ENCODE data around the gene NR1H3.

- TF ChIP-seq, protein P1, sequence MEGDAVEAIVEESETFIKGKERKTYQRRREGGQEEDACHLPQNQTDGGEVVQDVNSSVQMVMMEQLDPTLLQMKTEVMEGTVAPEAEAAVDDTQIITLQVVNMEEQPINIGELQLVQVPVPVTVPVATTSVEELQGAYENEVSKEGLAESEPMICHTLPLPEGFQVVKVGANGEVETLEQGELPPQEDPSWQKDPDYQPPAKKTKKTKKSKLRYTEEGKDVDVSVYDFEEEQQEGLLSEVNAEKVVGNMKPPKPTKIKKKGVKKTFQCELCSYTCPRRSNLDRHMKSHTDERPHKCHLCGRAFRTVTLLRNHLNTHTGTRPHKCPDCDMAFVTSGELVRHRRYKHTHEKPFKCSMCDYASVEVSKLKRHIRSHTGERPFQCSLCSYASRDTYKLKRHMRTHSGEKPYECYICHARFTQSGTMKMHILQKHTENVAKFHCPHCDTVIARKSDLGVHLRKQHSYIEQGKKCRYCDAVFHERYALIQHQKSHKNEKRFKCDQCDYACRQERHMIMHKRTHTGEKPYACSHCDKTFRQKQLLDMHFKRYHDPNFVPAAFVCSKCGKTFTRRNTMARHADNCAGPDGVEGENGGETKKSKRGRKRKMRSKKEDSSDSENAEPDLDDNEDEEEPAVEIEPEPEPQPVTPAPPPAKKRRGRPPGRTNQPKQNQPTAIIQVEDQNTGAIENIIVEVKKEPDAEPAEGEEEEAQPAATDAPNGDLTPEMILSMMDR (conservative IDR thresholded peaks at IDR 0.05 in 1 of 2, IDR thresholded peaks at IDR 0.05 in 1 of 2; ENCODE audit: low read depth in 1 of 2, low read length in 2 of 2) = no peak
- no peak for TF ChIP-seq EZH2 (IDR thresholded peaks at IDR 0.05; ENCODE audit: low read length, missing control alignments)
These were observed 32.0 kb upstream of the NR1H3 start for GRCh38 chr11:47225552-47226400.

Measured in fibroblast of lung (primary cell).